Neural cell (in vitro differentiated cells): ENCODE data around the gene KCNAB1. TPM values are rescaled to one million over a fixed set of nuclear protein-coding genes. Genes with fewer than 3 reads are reported as not detected.

Source experiments
- H2AFZ ChIP-seq: fragments of 200-600, 300-800 bp; sonication (generic), shearing (Covaris generic); 2 replicates; pipeline ENCODE4 v1.6.0; 2014; ENCODE audit warnings: low read depth, mild to moderate bottlenecking, antibody characterized with exemption, low read length, moderate library complexity
- H3F3A ChIP-seq: fragments of 200-600 bp; shearing (Covaris generic); 2 replicates; pipeline ENCODE4 v1.6.1; 2016; ENCODE audit warnings: mild to moderate bottlenecking, moderate library complexity, mixed read lengths, antibody characterized with exemption, low read length; ENCODE audit not compliant: insufficient read depth, poor library complexity, severe bottlenecking
- H3K27ac ChIP-seq: fragments of 200-600, 300-800 bp; sonication (generic), shearing (Covaris generic); 2 replicates; pipeline ENCODE4 v1.5.1; 2014; ENCODE audit warnings: mild to moderate bottlenecking, low read length, moderate library complexity
- H3K27me3 ChIP-seq: fragments of 300-800, 200-600 bp; sonication (generic), shearing (Covaris generic); 2 replicates; pipeline ENCODE4 v1.6.0; 2014; ENCODE audit warnings: mild to moderate bottlenecking, low read depth, low read length, moderate library complexity; ENCODE audit not compliant: insufficient read depth
- H3K36me3 ChIP-seq: fragments of 300-800, 200-600 bp; sonication (generic), shearing (Covaris generic); 2 replicates; pipeline ENCODE4 v1.5.1; 2014; ENCODE audit warnings: mild to moderate bottlenecking, antibody characterized with exemption, low read length, moderate library complexity; ENCODE audit not compliant: insufficient read depth
- H3K4me2 ChIP-seq: fragments of 300-800, 200-600 bp; sonication (generic), shearing (Covaris generic); 2 replicates; pipeline ENCODE4 v1.6.0; 2014; ENCODE audit warnings: mild to moderate bottlenecking, low read length
- H3K4me3 ChIP-seq: fragments of 300-800, 200-600 bp; sonication (generic), shearing (Covaris generic); 2 replicates; pipeline ENCODE4 v1.5.1; 2014; ENCODE audit warnings: mild to moderate bottlenecking, low read length, moderate library complexity
- H3K79me2 ChIP-seq: fragments of 200-600 bp; shearing (Covaris generic); replicated peaks from 2 replicates; pipeline ENCODE4 v1.6.0; 2014; ENCODE audit warnings: mild to moderate bottlenecking, low read length, moderate library complexity; ENCODE audit not compliant: insufficient read depth
- H3K9ac ChIP-seq: fragments of 300-800, 200-600 bp; sonication (generic), shearing (Covaris generic); 2 replicates; pipeline ENCODE4 v1.6.1; 2016; ENCODE audit warnings: mild to moderate bottlenecking, low read length, mixed read lengths
- H3K9me2 ChIP-seq: fragments of 200-600 bp; shearing (Covaris generic); 2 replicates; pipeline ENCODE4 v1.6.1; 2016; ENCODE audit warnings: mild to moderate bottlenecking, low read length, mixed read lengths; ENCODE audit not compliant: insufficient read depth
- H3K9me3 ChIP-seq: fragments of 200-600, 300-800 bp; sonication (generic), shearing (Covaris generic); 2 replicates; pipeline ENCODE4 v1.6.1; 2016; ENCODE audit warnings: mild to moderate bottlenecking, mixed run types, low read length, moderate library complexity, mixed read lengths
- H4K20me1 ChIP-seq: fragments of 200-600 bp; shearing (Covaris generic); 2 replicates; pipeline ENCODE4 v1.6.1; 2016; ENCODE audit warnings: mild to moderate bottlenecking, mixed run types; ENCODE audit not compliant: insufficient read depth
- CTCF ChIP-seq: fragments of 450-650 bp; IDR thresholded peaks from 2 replicates; pipeline ENCODE4 v1.5.1; 2014; ENCODE audit warnings: antibody characterized with exemption, mild to moderate bottlenecking, moderate library complexity; ENCODE audit not compliant: poor library complexity, severe bottlenecking
- EP300 ChIP-seq: fragments of 450-650 bp; conservative IDR thresholded peaks from 2 replicates; pipeline ENCODE4 v1.6.1; 2014; ENCODE audit warnings: antibody characterized with exemption, mild to moderate bottlenecking, moderate library complexity; ENCODE audit not compliant: poor library complexity, severe bottlenecking
- EZH2 ChIP-seq: fragments of 200-600, 300-800 bp; shearing (Covaris generic), sonication (generic); IDR thresholded peaks from 2 replicates; pipeline ENCODE4 v1.6.1; 2014; ENCODE audit warnings: antibody characterized with exemption, low read length, borderline replicate concordance, mild to moderate bottlenecking; ENCODE audit not compliant: insufficient read depth, poor library complexity, severe bottlenecking
- MXI1 ChIP-seq: fragments of 450-650 bp; conservative IDR thresholded peaks from 2 replicates; pipeline ENCODE4 v1.6.1; 2014; ENCODE audit warnings: antibody characterized with exemption, mild to moderate bottlenecking; ENCODE audit not compliant: poor library complexity, severe bottlenecking
- POLR2AphosphoS5 ChIP-seq: IDR thresholded peaks from 2 replicates; pipeline ENCODE4 v1.6.1; 2012
- RAD21 ChIP-seq: fragments of 450-650 bp; conservative IDR thresholded peaks from 2 replicates; pipeline ENCODE4 v1.6.1; 2014; ENCODE audit warnings: antibody characterized with exemption, mild to moderate bottlenecking, moderate library complexity
- REST ChIP-seq: IDR thresholded peaks from 2 replicates; pipeline ENCODE4 v1.6.1; 2012; ENCODE audit warnings: borderline replicate concordance
- SMC3 ChIP-seq: fragments of 450-650 bp; conservative IDR thresholded peaks from 2 replicates; pipeline ENCODE4 v1.6.1; 2014; ENCODE audit warnings: antibody characterized with exemption, mild to moderate bottlenecking, moderate library complexity; ENCODE audit not compliant: poor library complexity
- TAF1 ChIP-seq: IDR thresholded peaks from 2 replicates; pipeline ENCODE4 v1.6.1; 2012; ENCODE audit warnings: low read depth
- polyA plus RNA-seq: library from polyadenylated mRNA; depleted of rRNA; stranded (reverse); fragments of >200 nt; gene quantifications from 2 replicates; pipeline ENCODE4 v1.2.3, GENCODE V29; 2014

Gene KCNAB1
- polyA plus RNA-seq, 1 donor from 2014 or later = 14.9 TPM

DNA sequence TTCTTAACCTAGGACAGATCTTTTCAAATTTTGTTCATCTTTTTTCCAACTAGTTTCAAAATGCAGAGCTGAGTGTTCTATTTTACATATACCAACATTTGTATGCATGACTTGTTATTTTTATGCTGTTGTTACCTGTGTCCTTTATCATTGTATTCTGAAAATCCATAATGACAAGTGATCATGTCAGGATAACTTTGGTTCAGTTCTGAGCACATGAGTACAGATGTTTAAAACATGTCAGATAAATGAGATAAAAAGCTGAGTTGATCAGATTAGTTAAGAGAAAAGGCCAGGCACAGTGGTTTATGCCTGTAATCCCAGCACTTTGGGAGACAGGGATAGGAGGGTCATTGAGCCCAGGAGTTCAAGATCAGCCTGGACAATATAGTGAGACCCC lies 229.6 kb downstream of the KCNAB1 start:
- H3K79me2 ChIP-seq = no peaks in the 10 kb centered on the region
- TF ChIP-seq POLR2AphosphoS5 = no peak
- no peak for TF ChIP-seq EZH2
- TF ChIP-seq EP300 = no peak
- no peak for TF ChIP-seq SMC3
- no peak for TF ChIP-seq TAF1
- no peak for TF ChIP-seq MXI1
- TF ChIP-seq RAD21 = no peak
- TF ChIP-seq REST = no peak
- no peak for TF ChIP-seq CTCF
- H3K27me3 ChIP-seq = no peaks in the 10 kb centered on the region
- H3K27ac ChIP-seq = no peak overlapping the region
- H2AFZ ChIP-seq = no peak overlapping the region
- no peaks in the 10 kb centered on the region for H4K20me1 ChIP-seq
- H3K9ac ChIP-seq = no peak overlapping the region
- no peaks in the 10 kb centered on the region for H3K9me3 ChIP-seq
- H3K9me2 ChIP-seq = no peaks in the 10 kb centered on the region
- no peak overlapping the region for H3K4me3 ChIP-seq
- H3F3A ChIP-seq = no peaks in the 10 kb centered on the region
- H3K4me2 ChIP-seq = no peak overlapping the region
- H3K36me3 ChIP-seq = no peaks in the 10 kb centered on the region

DNA sequence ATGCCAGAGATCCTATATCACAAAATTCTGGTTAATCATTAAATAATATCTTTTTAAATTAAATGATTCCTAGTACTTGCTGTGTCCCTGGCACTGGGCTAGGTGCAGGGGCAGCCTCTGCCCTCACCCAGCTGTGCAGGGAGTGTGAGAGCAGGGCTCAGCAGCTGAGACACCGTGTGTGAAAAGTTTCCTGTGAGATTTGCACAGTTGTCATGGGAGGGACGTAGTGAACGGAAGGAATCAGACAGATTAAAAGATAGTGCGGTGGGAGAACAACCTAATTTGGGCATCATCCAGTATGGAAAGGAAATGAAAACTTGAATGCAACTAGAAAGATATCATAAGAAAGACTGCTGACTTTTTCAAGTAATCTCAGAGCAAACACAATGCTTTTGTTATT lies 230.4 kb downstream of the KCNAB1 start:
- Histone ChIP-seq H3K36me3 (no peaks in the 10 kb centered on the region), H3K4me3 (no peak overlapping the region), H3F3A (no peaks in the 10 kb centered on the region), H4K20me1 (no peaks in the 10 kb centered on the region), H3K27ac (no peak overlapping the region), H3K27me3 (no peaks in the 10 kb centered on the region), H3K9ac (no peak overlapping the region), H2AFZ (no peak overlapping the region), H3K9me2 (no peaks in the 10 kb centered on the region), H3K4me2 (no peak overlapping the region), H3K9me3 (no peaks in the 10 kb centered on the region), H3K79me2 (no peaks in the 10 kb centered on the region)
- TF ChIP-seq POLR2AphosphoS5 (no peak), RAD21 (no peak), REST (no peak), SMC3 (no peak), TAF1 (no peak), EZH2 (no peak), MXI1 (no peak), EP300 (no peak), CTCF (no peak)
